Glomerular visceral epithelial cell (primary cell): Measurements from ENCODE around the gene OR10H1.
"Not testable (repeated sequence)": the region's sequence is repeated elsewhere in the genome, so short reads cannot be mapped to it uniquely, and the experiment has no call there.

Experiments used
- DNase-seq: peaks from one replicate; pipeline ENCODE4 v3.0.0-alpha.2; 2016; ENCODE audit errors: extremely low spot score

The OR10H1 gene

GRCh38 chr19:15774159-15774558 lies 41.3 kb downstream of the OR10H1 start:
- DNase-seq: not testable (repeated sequence)

- DNase-seq: no peak
Measured at GRCh38 chr19:15769586-15769985, 45.9 kb downstream of the OR10H1 start.

GRCh38 chr19:15759962-15760565 lies 55.4 kb downstream of the OR10H1 start:
- no peak for DNase-seq

GRCh38 chr19:15758379-15758778 lies 57.1 kb downstream of the OR10H1 start:
- no peak for DNase-seq
